H4 (cell line): ENCODE results near the gene AUTS2. TPM values are rescaled to one million over a fixed set of nuclear protein-coding genes. Genes with fewer than 3 reads are reported as not detected.
"Not testable (repeated sequence)": the region's sequence is repeated elsewhere in the genome, so short reads cannot be mapped to it uniquely, and the experiment has no call there.

Source experiments
- DNase-seq: peaks from one replicate; pipeline ENCODE4 v3.0.0-alpha.2; 2015; ENCODE audit warnings: low spot score
- total RNA-seq: library from RNA; depleted of rRNA; stranded (reverse); fragments of >200 nt; shearing (Covaris generic); gene quantifications from 2 replicates; pipeline ENCODE4 v1.2.3, GENCODE V29; 2014

Gene AUTS2
- total RNA-seq, 1 experiment from 2014 or later: 4.1 TPM

DNA sequence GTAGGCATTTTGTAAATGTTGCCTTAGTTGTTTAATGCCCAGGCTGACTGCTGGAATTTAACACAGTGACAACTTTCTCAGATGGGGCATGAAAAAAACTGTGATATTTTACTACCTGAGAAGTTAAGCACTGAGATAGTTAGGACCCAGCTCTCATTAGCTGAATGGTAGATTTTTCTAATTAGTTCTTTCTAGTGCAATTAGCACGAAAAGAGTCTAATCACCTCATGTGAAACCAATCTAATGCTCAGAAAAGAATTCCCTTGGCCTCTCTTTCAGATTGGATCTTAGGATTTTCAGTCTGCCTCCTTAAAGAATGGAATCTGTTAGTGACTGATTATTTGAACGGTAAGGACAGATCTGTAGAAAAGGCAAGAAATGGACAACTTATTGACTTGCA lies 743.2 kb downstream of the AUTS2 start:
- DNase-seq: no peak

DNA sequence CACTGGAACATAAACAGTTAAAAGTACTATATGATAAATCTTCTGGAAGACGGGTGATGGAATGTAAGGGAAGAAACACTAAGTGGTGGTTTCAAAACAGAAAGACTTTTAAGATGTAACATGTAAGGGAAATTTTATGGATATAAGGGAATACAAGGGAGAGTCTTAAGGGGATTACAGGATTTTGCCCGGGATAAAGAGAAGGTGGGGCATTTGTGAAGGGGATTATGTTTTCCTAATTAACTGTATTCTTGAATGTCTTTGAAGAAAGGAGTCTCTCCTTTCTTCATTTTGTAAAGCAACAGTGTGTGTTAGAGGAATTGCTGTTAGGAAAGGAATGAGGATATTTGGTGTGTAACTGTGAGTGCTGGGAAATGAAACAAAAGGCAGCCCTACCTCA lies 745.2 kb downstream of the AUTS2 start:
- DNase-seq: no peak

DNA sequence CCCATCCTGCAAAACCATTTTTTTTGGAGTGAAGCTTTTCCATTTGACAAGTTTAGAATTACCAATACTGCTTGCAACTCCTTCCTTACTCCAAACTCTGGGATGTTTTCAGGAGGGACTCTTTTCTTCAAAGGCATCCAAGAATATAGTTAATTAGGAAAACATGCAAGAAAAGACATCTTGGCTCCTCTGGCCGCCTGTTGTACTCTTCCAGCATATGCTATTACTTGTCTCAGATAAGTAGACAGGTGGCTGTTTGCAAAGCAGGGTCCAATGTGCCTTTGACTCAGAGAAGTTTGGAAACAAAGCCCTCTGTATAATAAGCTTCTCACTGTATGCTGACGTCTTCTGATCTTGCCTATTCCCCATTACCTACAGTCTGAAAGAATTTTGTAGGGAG lies 746.5 kb downstream of the AUTS2 start:
- DNase-seq: no peak

DNA sequence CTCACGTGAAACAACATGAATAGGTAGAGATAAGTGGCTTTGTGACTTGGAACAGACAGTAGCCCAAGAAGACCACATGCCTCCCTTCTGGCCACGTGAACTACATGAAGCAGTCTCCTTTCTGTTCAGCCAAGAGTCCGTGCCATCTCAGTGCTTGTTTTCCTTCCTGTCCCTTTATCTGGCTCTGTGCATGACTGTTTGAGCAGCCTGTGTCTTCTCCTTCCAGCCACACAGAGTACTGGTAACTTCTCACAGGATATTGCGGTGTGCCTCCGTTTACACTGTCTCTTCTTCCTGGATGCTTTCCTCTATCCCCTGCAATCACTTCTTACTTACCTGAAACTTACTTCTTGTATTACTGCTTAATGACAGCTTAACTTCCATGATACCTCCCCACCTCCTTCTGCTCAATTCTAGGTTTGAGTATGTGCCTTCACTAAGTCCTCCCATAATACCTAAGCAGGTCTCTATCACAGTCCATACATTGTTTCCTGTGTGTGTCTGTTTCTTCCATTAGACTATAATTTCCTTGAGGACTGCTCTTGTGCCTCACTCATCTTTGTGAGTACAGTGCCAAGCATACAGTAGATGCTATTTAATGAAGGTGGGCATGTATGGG lies 748.7 kb downstream of the AUTS2 start:
- DNase-seq: no peak

DNA sequence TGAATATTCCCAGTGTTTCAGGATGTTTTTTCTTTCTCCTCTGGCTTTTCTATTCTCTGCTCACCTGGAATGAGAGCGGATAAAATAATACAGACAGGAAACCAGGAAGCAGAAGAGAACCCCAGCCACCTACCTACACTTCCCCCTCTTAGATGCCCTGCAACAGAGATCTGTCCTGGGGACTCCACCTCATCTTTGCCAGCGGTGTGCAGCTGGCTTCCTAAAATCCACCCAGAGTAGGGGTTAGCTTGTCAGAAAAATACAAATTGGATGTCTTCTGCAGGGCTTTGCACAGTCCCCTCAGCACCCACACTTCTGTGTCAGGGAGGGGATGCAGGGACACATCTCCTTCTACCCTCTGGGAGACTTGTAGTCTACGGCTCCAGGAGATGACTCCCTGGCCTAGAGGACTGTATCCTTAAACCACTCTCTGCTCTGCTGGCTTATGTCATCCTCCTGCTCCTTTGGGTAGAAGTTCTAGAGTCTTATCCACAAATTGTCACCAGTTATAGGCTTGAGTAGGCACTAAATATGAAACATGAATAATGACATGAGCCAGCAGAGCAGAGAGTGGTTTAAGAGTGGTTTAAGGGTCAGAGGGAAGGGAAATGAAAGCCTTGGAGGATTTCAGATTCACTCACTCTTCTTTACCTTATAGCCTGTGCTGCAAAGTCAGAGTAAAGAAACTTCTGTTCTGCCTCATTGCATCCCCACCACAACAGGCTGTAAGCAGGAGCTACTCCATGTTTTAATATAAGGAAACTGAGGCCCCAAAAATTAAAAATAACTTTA lies 749.4 kb downstream of the AUTS2 start:
- DNase-seq: no peak

DNA sequence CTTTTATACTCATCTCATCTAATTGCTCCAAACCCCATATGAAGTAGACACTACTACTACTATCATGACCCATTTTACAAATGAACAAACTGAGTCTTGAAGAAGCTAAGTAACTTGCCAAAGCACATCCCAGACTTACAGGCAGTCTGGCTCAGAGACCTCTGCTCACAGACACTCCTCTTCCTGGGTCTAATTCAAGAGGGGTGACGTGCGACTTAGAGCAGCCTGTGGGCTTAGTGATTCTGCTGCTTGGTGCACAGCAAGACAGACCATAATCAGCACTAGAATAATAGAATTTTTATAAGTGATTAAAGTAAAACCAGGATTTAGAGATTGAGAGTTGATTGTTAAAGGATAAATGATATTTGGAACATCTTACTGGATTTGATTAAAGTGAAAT lies 750.8 kb downstream of the AUTS2 start:
- DNase-seq: no peak

DNA sequence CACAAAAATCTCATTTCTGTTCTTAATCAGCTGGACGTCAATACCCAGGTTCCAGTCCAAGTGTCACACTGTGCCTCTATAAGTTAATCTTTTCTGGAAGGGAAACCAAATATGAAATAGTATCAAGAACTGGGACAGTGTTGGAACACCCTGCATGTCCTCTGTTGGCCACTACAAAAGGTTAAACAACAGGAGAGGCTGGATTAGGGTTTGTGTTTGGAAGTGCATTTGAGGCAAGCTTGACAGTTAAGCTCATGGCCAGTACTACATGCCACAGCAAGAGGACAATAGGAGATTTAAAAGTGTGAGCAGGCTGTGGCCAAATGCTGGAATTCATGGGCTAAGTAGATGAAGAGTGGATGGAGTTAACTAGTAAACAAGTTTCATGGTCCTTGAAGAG lies 751.5 kb downstream of the AUTS2 start:
- DNase-seq: no peak

DNA sequence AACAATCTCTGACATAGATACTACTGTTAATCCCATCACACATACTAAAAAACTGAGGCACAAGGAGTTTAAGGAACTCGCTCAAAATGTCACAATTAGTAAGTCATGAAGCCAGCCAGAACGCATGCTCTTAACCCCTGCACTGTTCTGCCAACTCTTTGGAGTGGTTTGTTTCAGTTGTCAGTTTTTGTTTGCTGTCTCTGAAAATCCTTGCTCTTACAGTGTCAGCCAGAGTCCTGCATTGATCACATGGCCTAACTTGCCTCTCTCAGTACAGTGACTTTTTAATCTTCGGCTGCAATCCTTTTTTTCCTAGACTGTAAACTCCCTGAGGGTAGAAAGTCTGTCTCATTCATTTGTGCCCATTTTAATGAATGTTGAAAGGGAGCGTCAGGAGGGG lies 753.8 kb downstream of the AUTS2 start:
- no peak for DNase-seq

DNA sequence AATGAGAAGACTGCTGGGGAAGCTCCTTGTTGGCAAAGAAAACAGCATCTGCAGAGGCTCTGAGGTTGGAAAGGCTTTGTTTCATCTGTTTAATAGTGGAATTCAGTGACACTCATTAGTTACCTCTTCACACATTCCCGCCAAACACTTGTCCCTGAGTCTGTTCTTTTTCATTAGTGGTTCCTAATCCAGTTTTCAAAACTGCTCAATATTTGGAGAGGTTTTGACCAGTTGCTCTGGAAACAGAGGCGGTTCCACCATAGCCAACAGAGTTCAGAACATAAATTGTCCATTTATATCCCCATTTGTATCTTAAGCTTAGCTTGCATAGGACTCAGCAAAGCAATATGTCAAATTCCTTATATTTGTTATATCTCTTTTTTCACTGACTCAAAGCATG lies 754.6 kb downstream of the AUTS2 start:
- no peak for DNase-seq

DNA sequence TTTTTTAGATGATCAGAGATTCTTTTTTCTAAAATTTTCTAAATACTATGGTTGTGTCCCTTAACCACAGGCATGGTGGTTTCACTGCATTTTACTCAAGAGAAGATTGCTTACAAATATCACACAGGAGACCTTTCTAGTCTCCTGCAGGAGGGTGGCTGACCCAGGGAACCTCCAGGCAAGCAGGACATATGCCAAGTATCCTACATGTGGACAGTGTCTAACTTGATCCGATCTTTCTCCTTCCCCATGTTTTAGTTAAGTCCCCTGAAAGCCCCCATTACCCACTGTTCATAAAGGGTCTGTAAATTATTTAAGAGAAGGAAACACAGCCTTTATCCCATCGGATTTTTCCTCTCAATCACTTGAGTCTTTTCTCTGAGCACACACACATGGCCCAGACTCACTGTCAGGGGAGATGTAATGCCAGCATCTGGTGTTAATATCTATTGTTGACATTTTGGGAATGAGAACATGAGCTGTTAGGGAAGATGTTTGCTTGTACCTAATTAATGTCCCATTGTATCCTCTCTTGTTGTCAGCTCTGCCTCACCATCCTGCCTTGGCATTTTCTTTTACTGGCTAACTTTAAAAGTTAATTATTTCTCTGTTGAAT lies 755.2 kb downstream of the AUTS2 start:
- no peak for DNase-seq

DNA sequence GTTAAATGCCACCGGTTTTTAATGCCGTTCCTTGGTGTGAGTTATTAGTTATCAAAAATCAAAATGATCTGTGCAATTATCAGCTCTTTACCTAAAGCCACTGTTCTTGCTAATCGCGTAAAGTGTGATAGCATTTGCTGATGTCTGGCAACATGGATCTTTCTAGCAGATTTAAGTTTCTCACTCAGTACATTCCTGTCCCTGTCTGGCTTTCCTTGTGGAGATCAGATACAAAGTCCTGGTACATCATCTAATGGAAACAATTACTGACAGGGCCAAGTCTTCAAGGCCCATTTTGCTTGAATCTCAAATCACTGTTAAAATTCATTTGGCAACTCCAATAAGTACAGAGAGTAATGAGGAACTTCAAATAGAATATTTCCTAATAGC lies 755.7 kb downstream of the AUTS2 start:
- DNase-seq: no peak

DNA sequence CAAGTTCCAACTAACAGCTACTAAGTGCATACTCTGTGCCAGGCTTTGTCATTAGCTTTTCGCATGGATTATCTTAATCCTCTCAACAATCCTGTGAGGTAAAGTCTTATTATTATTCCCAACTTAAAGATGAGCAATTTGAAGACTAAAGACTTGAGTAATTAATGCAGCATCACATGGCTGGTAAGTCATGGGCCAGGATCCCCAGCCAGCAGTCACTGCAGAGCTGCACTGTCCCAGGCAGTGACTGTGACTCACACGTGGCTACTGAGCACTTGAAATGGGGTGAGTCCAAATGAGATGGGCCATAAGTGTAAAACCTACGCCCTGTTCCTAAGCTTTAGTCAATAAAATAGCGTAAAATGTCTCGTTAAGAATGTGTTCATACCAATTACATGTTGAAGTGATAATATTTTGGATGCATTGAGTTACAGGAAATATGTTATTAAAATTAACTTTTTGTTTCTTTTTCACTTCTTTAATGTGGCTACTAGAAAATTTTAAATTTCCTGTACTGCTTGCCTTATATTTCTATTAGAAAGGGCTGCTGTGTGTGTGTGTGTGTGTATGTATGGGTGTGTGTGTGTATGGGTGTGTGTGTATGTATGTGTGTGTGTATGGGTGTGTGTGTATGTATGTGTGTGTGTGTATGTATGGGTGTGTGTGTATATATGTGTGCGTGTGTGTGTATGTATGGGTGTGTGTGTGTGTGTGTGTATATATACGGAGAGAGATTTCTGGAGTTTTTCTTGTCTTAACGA lies 756.3 kb downstream of the AUTS2 start:
- no peak for DNase-seq

DNA sequence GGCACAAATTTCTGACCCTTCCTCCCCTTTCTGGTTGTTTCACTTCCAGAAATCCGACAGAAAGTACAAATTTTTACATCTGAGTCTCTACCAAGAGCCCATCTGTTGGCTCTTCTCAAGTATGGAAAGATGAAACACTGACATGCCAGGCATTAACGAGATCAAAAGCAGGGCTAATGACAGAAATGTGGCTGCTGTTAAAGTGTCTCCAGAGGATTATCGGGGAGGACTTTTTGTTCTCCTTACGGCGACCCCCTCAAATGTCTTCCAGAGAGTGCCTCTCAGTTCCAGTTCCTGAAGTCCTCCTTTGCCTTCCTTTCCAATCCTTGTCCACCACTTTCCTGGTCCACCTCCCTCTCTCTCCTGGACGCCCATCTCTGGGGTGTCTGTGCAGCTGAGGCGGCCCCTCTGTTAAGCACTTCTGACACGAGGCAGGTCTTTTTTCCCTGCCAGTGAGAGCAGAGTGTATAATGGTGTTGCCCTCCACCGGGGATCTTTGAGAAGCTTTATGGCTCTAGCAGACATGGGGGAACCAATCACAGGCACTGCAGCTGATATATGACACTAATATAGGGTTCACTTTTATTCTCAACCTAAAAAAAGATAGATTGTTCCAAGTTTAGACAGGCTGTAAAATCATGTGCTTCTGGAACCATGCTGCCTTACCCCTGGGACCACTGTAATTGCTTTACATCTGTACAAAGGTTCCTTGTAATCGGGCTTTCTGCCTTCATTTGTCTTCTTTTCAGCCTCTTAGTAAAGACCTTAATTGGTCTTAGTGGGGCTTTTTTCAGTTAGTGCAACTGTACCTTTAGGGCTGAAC lies 757.1 kb downstream of the AUTS2 start:
- DNase-seq: no peak

DNA sequence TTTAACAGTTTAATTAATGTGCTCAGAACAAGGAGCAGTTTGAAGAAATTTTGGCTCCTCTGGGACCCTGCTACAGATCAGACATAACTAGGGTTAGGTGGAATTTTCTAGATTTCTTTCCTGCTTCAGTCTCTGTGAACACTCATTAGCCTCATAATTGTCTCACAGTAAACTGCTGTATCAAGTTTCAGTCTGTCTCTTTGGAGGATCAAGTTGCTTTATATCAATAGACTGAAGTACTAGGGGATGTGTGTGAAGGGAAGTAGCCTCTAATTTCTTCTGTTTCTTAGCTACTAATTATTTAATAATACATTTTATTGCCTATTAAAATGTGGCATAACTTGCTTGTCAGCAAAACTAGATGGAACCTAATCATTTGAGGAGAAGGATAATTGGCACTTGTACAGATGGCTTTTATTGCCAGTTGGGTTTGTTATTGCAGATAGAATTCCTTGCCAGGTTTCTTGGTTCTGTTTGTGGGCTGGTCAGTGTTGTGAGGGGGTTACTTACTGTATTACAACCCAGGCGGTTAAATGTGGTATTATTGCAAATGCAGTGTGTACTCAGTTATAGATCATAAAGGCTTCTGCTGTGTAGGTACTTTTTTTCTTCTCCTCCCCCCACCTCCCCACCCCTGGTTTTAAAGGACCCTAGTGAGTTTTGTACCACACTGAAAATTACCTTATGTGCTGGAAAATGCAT lies 758.0 kb downstream of the AUTS2 start:
- DNase-seq: no peak

DNA sequence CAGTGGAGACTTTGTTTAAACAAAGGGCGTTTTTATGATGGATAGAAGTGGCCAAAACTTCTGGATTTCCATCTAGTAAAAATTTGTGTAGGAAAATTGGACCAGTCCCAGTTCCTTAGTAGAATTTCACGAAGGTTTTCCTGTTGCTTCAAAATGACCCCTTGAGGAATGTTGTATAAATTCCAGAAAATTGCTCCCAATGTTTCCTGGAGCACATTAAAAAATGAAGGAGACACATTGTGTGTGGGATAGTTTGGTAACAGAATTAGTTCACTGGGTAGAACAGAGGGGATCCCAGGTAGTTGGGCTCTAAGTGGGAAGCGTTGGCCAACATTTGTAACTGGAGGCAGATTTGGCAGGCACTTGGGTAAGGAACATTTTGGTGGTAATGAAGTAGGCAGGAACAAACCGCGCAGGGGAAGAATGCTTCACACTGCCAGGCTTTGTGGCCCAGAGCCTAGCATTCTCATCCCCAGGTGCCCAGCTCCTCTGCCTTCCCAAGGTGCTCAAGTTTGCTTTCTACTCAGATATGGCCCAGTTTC lies 758.6 kb downstream of the AUTS2 start:
- DNase-seq: no peak

DNA sequence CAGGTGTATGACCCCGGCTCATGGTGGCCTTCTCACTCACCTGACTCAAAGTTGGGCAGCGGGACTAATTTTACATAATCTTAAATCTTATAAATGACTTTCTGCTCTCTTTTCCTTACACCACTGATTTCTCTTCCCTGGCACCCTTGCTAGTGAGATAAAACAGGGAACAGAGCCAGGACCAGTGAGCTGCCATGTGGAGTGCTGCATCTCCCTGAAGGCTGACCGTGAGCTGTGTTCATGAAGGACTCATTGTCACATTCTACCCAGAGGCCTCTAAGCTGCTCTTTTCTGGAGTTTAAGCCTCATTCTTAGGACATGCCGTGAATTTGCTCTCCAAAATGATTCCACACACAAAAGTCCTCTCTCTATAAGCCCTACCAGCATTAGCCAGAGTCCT lies 762.3 kb downstream of the AUTS2 start:
- no peak for DNase-seq

DNA sequence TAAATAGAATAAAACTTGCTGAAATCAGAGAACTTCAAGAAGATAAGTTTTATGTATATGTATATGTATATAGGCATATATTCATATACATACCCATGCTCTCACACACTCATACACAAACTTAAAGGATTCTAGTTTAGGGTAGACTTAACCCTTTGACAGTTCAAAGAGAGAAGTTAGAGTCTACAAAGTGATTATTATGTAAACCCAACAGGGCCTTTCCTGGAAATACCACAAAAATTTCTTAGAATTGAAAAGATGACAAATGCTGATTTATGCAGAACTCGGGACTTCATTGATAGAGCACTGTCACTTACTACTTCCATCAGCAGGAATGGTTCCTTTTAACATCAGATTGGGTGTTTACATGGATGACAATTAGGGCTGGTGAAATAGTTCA lies 763.5 kb downstream of the AUTS2 start:
- DNase-seq: no peak

DNA sequence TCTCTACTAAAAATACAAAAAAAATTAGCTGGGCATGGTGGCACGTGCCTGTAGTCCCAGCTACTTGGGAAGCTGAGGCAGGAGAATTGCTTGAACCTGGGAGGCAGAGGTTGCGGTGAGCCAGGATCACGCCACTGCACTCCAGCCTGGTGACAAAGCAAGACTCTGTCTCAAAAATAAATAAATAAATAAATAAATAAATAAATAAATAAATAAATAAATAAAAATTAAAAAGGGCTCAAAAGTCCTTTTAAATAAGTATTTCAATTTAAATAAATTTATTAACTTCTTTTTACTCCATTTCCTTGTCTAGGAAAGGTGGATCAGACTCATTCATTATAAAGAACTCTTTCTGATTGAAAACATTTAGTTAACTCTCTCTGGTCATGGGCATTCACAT lies 766.1 kb downstream of the AUTS2 start:
- DNase-seq: not testable (repeated sequence)

DNA sequence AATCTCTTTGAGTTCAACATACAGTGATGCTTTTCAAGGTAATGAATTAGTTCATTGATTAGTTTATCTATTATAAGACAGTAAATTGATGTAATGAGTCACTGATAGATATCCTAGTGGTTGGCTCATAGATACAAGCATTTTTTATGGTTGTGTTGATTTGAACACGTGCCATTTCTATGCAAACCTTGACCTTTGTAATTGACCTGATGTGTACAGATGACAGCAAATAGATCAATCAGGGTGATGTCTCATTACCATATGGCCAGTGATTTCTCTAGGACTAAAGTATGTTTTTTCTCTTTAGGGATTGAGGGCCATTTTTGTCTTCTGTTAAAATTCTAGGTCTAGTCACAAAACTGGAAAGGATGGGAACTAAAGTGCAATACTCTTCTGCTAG lies 773.4 kb downstream of the AUTS2 start:
- no peak for DNase-seq

DNA sequence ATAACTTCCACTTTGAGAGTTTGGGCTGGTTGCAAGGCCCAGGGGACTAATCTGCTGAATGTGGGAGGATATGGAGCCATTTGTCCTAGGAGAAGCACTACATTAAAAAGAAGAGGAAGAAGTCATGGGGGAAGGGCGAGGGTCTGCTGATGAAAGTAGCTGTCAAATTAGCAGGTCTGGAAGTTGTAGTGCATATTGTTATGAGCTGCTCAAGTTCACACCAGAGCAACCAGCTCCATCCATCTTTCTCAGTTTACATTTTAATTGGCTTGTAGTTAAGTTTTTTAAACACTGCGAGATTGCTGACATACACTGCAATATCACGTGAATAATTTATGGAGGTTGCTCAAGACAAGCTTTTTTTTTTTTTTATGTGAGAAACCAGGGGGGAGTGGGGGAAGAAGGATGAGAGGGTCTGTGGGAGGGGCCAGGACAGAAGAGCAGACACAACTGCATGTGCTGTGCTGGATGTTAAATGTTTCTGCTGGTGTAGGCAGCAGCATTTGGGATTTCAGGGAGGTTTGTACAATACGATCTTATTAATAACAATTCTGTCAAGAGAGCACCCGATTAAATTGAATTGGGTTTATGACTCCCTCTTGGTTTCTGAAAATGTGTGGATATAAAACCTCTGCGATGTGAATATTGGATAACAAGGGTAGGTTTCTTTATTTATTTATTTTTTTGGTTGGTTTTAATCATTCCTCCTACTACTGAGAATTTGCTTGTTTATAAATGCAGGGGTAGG lies 774.7 kb downstream of the AUTS2 start:
- DNase-seq: no peak
